HepG2 (cell line): ENCODE measurements around the gene GDF7. TPM values are rescaled to one million over a fixed set of nuclear protein-coding genes. Genes with fewer than 3 reads are reported as not detected.
A peak's percentile ranks its signal among the peaks of the same experiment; 100 is the strongest.

ENCODE experiments used
- ATF6 ChIP-seq: sonication (generic); formaldehyde crosslinking; conservative IDR thresholded peaks from 2 replicates; pipeline ENCODE4 v1.4.0; 2020; ENCODE audit warnings: missing genetic modification reagents
- ATF7 ChIP-seq, 2 experiments: fragments of 450-650 bp in 1 of 2; sonication (generic) in 1 of 2; formaldehyde crosslinking in 1 of 2; IDR thresholded peaks; 2 replicates each; pipeline versions ENCODE4 v1.4.0 to v1.6.1; 2016 to 2020; ENCODE audit warnings: antibody characterized with exemption in 1 of 2, mild to moderate bottlenecking in 1 of 2, missing genetic modification reagents in 1 of 2
- EED ChIP-seq: sonication (generic); formaldehyde crosslinking; IDR thresholded peaks from 2 replicates; pipeline ENCODE4 v1.5.0; 2020; ENCODE audit warnings: mild to moderate bottlenecking, missing genetic modification reagents
- HMGA1 ChIP-seq: sonication (generic); formaldehyde crosslinking; conservative IDR thresholded peaks from 2 replicates; pipeline ENCODE4 v1.4.0; 2020; ENCODE audit warnings: missing genetic modification reagents
- HNF1B ChIP-seq: sonication (generic); formaldehyde crosslinking; IDR thresholded peaks from 2 replicates; pipeline ENCODE4 v1.5.1; 2020; ENCODE audit warnings: mild to moderate bottlenecking, moderate library complexity, missing genetic modification reagents
- HNRNPK ChIP-seq: fragments of 200-400 bp; formaldehyde crosslinking; IDR thresholded peaks from 2 replicates; pipeline ENCODE4 v1.6.1; 2018; ENCODE audit warnings: low read length, low read depth, moderate library complexity, mild to moderate bottlenecking; ENCODE audit not compliant: poor library complexity, severe bottlenecking
- MED13 ChIP-seq: sonication (generic); formaldehyde crosslinking; IDR thresholded peaks from 2 replicates; pipeline ENCODE4 v1.5.0; 2020; ENCODE audit warnings: missing genetic modification reagents
- RBM39 ChIP-seq: fragments of 200-400 bp; formaldehyde crosslinking; IDR thresholded peaks from one replicate; pipeline ENCODE4 v1.6.1; 2018; ENCODE audit warnings: antibody characterized with exemption, mild to moderate bottlenecking, low read depth, low read length; ENCODE audit not compliant: poor library complexity, severe bottlenecking
- SCMH1 ChIP-seq: sonication (generic); formaldehyde crosslinking; IDR thresholded peaks from 2 replicates; pipeline ENCODE4 v1.9.0; 2021; ENCODE audit warnings: missing genetic modification reagents, mild to moderate bottlenecking, borderline replicate concordance
- SMAD9 ChIP-seq: sonication (generic); formaldehyde crosslinking; IDR thresholded peaks from 2 replicates; pipeline ENCODE4 v1.5.1; 2020; ENCODE audit warnings: mild to moderate bottlenecking, missing genetic modification reagents
- ZBTB7A ChIP-seq: sonication (generic); formaldehyde crosslinking; IDR thresholded peaks from 2 replicates; pipeline ENCODE4 v1.8.0; 2022; ENCODE audit warnings: mild to moderate bottlenecking, missing genetic modification reagents
- ZFP62 ChIP-seq: sonication (generic); formaldehyde crosslinking; IDR thresholded peaks from 2 replicates; pipeline ENCODE4 v1.4.0; 2020; ENCODE audit warnings: missing genetic modification reagents
- ZIK1 ChIP-seq: sonication (generic); formaldehyde crosslinking; IDR thresholded peaks from 2 replicates; pipeline ENCODE4 v1.5.0; 2020; ENCODE audit warnings: mild to moderate bottlenecking, low read depth, missing genetic modification reagents, borderline replicate concordance
- ZNF121 ChIP-seq: sonication (generic); formaldehyde crosslinking; IDR thresholded peaks from 2 replicates; pipeline ENCODE4 v1.5.0; 2020; ENCODE audit warnings: mild to moderate bottlenecking, missing genetic modification reagents
- ZNF207 ChIP-seq: fragments of 450-650 bp; IDR thresholded peaks from 2 replicates; pipeline ENCODE4 v1.6.1; 2016; ENCODE audit warnings: antibody characterized with exemption, borderline replicate concordance
- ZNF235 ChIP-seq: sonication (generic); formaldehyde crosslinking; IDR thresholded peaks from 2 replicates; pipeline ENCODE4 v1.8.1; 2023; ENCODE audit warnings: mild to moderate bottlenecking, missing genetic modification reagents, borderline replicate concordance
- ZNF281 ChIP-seq: sonication (generic); formaldehyde crosslinking; IDR thresholded peaks from 2 replicates; pipeline ENCODE4 v1.4.0; 2020; ENCODE audit warnings: missing genetic modification reagents, borderline replicate concordance
- ZNF468 ChIP-seq: sonication (generic); formaldehyde crosslinking; IDR thresholded peaks from 2 replicates; pipeline ENCODE4 v1.8.0; 2022; ENCODE audit warnings: mild to moderate bottlenecking, moderate library complexity, missing genetic modification reagents
- ZNF605 ChIP-seq: sonication (generic); formaldehyde crosslinking; IDR thresholded peaks from 2 replicates; pipeline ENCODE4 v1.8.0; 2022; ENCODE audit warnings: mild to moderate bottlenecking, missing genetic modification reagents
- ZNF766 ChIP-seq: sonication (generic); formaldehyde crosslinking; IDR thresholded peaks from 2 replicates; pipeline ENCODE4 v1.5.0; 2020; ENCODE audit warnings: missing genetic modification reagents, borderline replicate concordance
- polyA plus RNA-seq, 8 experiments: library from polyadenylated mRNA; depleted of rRNA in 3 of 8; stranded (reverse) in 7 of 8; unstranded in 1 of 8; fragments of >200 nt; fragmentation: Illumina TruSeq in 4 of 8; extraction: Trizol in 4 of 8; gene quantifications; 2 replicates each; pipeline versions ENCODE4 v1.2.1 to v1.2.3, GENCODE V29; 2011 to 2016; ENCODE audit warnings: low read depth in 4 of 8, missing spikeins in 1 of 8, mixed read lengths in 1 of 8; ENCODE audit not compliant: insufficient read depth in 1 of 8
- total RNA-seq, 5 experiments: library from RNA; depleted of rRNA; stranded (reverse); fragments of >200 nt; fragmentation: Illumina TruSeq; extraction: Trizol; gene quantifications; 2 replicates each; pipeline ENCODE4 v1.2.3, GENCODE V29; 2016; ENCODE audit warnings: low read depth in 1 of 5

GDF7 gene
- total and polyA plus RNA-seq, 2 of the 13 experiments (the other 11 are each of a cell fraction or from before 2014, with no cell fraction given) = 1.6 to 15.0 TPM

GRCh38 chr2:20635675-20636584 is 31.0 kb upstream of the GDF7 start (continued):
- no peak for TF ChIP-seq ZFP62
- no peak for TF ChIP-seq ZNF235
- peak; percentile 71; the same call in 1 of the 2 replicates for TF ChIP-seq ZIK1 (CRISPR knock-in tag)
- TF ChIP-seq HNRNPK = no peak
- TF ChIP-seq ATF6 (CRISPR knock-in tag) = 0 out of 2 replicates have a peak, but pooled peaks have one; percentile 37
- peak; percentile 48; the same call in 1 of the 2 replicates for TF ChIP-seq EED (CRISPR knock-in tag)
- TF ChIP-seq ZNF766 (CRISPR knock-in tag) = no peak
- no peak for TF ChIP-seq ZNF207
- no peak for TF ChIP-seq SCMH1 (CRISPR knock-in tag)
- no peak for TF ChIP-seq HMGA1 (CRISPR knock-in tag)
- peak; percentile 50; the same call in 1 of the 2 replicates for TF ChIP-seq ZNF281 (CRISPR knock-in tag)
- TF ChIP-seq ZNF468 (CRISPR knock-in tag) = no peak
- no peak for TF ChIP-seq SMAD9 (CRISPR knock-in tag)
- TF ChIP-seq HNF1B (CRISPR knock-in tag) = peak; percentile 94
- TF ChIP-seq ZNF605 (CRISPR knock-in tag) = no peak
- peak; percentile 67 for TF ChIP-seq RBM39
- TF ChIP-seq ATF7 (IDR thresholded peaks at IDR 0.05) = no peak
- TF ChIP-seq ATF7 (CRISPR knock-in tag; IDR thresholded peaks at IDR 0.05) = 0 out of 2 replicates have a peak, but pooled peaks have one; percentile 46
- no peak for TF ChIP-seq ZNF121 (CRISPR knock-in tag)
- no peak for TF ChIP-seq MED13 (CRISPR knock-in tag)
- no peak for TF ChIP-seq ZBTB7A (CRISPR knock-in tag)
